ENCODE measurements around the gene OXGR1. TPM values are rescaled to one million over a fixed set of nuclear protein-coding genes. Genes with fewer than 3 reads are reported as not detected.

The OXGR1 gene
- total RNA-seq, 1 donor from 2014 or later, result 0.74 TPM

Small RNA genes lying within 50 kb of the gene (small RNA-seq; reads per million reads assigned to genes)
- gene RN7SKP7, result not detected

Other genes with a start within 250 kb of the OXGR1 start
- gene MBNL2, start 227.9 kb upstream of the OXGR1 start, total RNA-seq, result 63.1 TPM

Measured in vagina (tissue), 1 donor.